Hepatocyte (in vitro differentiated cells): Measurements from ENCODE around the gene WDR70. TPM values are rescaled to one million over a fixed set of nuclear protein-coding genes. Genes with fewer than 3 reads are reported as not detected.
"Not testable (repeated sequence)": the region's sequence is repeated elsewhere in the genome, so short reads cannot be mapped to it uniquely, and the experiment has no call there.

Source experiments
- DNase-seq: peaks from one replicate; pipeline ENCODE4 v3.0.0-alpha.2; 2016; ENCODE audit warnings: low spot score
- H2AFZ ChIP-seq: fragments of 200-600 bp; sonication (generic); 2 replicates; pipeline ENCODE4 v1.6.0; 2016; ENCODE audit warnings: antibody characterized with exemption, mild to moderate bottlenecking
- H3K27ac ChIP-seq: fragments of 200-600 bp; sonication (generic); 2 replicates; pipeline ENCODE4 v1.5.1; 2016; ENCODE audit warnings: mild to moderate bottlenecking
- H3K27me3 ChIP-seq: fragments of 200-600 bp; sonication (generic); 2 replicates; pipeline ENCODE4 v1.6.1; 2016
- H3K36me3 ChIP-seq: fragments of 200-600 bp; sonication (generic); replicated peaks from 2 replicates; pipeline ENCODE4 v1.5.1; 2016; ENCODE audit warnings: low read depth; ENCODE audit not compliant: insufficient read depth
- H3K4me1 ChIP-seq: fragments of 200-600 bp; sonication (generic); 2 replicates; pipeline ENCODE4 v1.5.1; 2016; ENCODE audit warnings: mild to moderate bottlenecking, moderate library complexity; ENCODE audit not compliant: insufficient read depth
- H3K4me2 ChIP-seq: fragments of 200-600 bp; sonication (generic); 2 replicates; pipeline ENCODE4 v1.6.0; 2016
- H3K4me3 ChIP-seq: fragments of 200-600 bp; sonication (generic); 2 replicates; pipeline ENCODE4 v1.5.1; 2016; ENCODE audit warnings: mild to moderate bottlenecking
- H3K79me2 ChIP-seq: fragments of 200-600 bp; sonication (generic); 2 replicates; pipeline ENCODE4 v1.6.0; 2017; ENCODE audit warnings: mild to moderate bottlenecking
- H3K9me2 ChIP-seq: fragments of 200-600 bp; sonication (generic); replicated peaks from 2 replicates; pipeline ENCODE4 v1.6.0; 2017; ENCODE audit warnings: mild to moderate bottlenecking; ENCODE audit not compliant: insufficient read depth
- H3K9me3 ChIP-seq: fragments of 200-600 bp; sonication (generic); 2 replicates; pipeline ENCODE4 v1.5.1; 2016; ENCODE audit warnings: low read depth, mild to moderate bottlenecking
- H4K20me1 ChIP-seq: fragments of 200-600 bp; sonication (generic); 2 replicates; pipeline ENCODE4 v1.6.0; 2016; ENCODE audit warnings: mild to moderate bottlenecking; ENCODE audit not compliant: insufficient read depth, poor library complexity, severe bottlenecking
- EZH2 ChIP-seq: fragments of 200-600 bp; sonication (generic); IDR thresholded peaks from 2 replicates; pipeline ENCODE4 v1.6.1; 2016; ENCODE audit warnings: antibody characterized with exemption, mild to moderate bottlenecking, borderline replicate concordance
- EZH2phosphoT487 ChIP-seq: fragments of 200-600 bp; sonication (generic); IDR thresholded peaks from one replicate; pipeline ENCODE4 v1.6.1; 2018; ENCODE audit warnings: antibody characterized with exemption, mild to moderate bottlenecking, low read depth, moderate library complexity; ENCODE audit not compliant: unreplicated experiment, severe bottlenecking
- WGBS: methylation state at CpG from one replicate; pipeline ENCODE4 v1.1.6; 2016; ENCODE audit warnings: low lambda C conversion rate; ENCODE audit errors: missing lambda C conversion rate; 5-methylcytosine and 5-hydroxymethylcytosine counted together
- polyA plus RNA-seq: library from polyadenylated mRNA; unstranded; fragments of >200 nt; fragmentation: Nextera tagmentation; extraction: Ambion mirVana; gene quantifications from 2 replicates; pipeline ENCODE4 v1.2.1, GENCODE V29; 2016
- total RNA-seq: library from RNA; depleted of rRNA; stranded (reverse); fragments of >200 nt; gene quantifications from 2 replicates; pipeline ENCODE4 v1.2.3, GENCODE V29; 2014
- TF ChIP-seq, protein P1 (sequence below): fragments of 200-600 bp; sonication (generic); IDR thresholded peaks from 2 replicates; pipeline ENCODE4 v1.5.1; 2016; ENCODE audit warnings: antibody characterized with exemption, mild to moderate bottlenecking; ENCODE audit not compliant: poor library complexity

The WDR70 gene
- total and polyA plus RNA-seq, 2 experiments from 2014 or later = 22.3 to 37.0 TPM

DNA sequence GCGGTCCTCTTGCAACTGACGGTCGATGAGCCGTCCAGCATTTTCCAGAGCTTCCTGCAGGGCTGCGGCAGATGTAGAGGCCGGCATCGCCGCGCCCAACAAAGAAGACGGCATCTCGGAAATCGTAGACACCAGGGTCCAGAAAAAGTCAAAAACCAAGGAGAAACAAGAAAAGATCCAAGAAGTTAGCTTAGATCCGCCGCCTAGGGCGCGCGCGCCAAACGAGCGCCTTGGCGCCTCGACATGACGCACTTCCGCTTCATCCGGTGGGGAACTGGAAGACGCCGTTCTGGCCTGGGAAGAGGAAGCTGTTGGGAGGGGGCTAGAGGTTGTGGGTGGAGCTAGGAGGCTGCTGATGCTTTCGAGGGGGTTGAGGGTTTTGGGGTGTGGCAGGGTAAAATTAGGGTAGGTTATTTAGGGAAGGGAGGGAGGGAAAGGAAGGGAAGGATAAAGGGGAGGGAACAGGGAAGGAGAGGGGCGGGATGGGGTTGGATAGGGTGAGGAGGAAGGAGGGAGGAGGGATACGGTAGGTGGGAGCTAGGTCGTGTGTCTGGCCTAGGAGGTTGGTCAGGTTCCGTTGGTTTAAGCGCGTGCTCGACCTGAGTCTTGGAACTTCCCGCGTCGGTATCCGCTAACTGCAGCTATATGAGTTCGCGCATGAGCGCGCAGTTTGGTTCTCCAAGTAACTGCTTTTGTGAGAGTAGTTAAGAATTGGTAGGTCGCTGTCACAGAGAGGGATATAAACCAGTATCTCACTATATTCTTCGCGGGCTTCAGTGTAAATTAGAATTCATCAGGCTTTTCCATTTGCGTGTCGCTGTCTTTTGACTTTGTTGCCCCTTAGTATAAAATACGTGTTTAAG, 8.0 kb upstream of the WDR70 start, which contains the start of gene NUP155:
Gene NUP155 (minus strand): TSS at position 243 of the 863 bp plus-strand sequence. CDS start 129 bp downstream, at position 114.
- Histone ChIP-seq H3K79me2 (peaks cover 46% of the 10 kb centered on the region), H3K27me3 (no peaks in the 10 kb centered on the region), H3K4me3 (peak within 1 kb of the TSS; percentile 69), H3K4me1 (peaks cover 8% of the 10 kb centered on the region), H3K27ac (peak within 1 kb of the TSS; percentile 64), H3K9me3 (no peaks in the 10 kb centered on the region), H2AFZ (peak within 1 kb of the TSS; percentile 79), H4K20me1 (no peaks in the 10 kb centered on the region), H3K9me2 (no peaks in the 10 kb centered on the region), H3K36me3 (no peaks in the 10 kb centered on the region), H3K4me2 (peak within 1 kb of the TSS; percentile 80)
- no peak for TF ChIP-seq EZH2phosphoT487
- TF ChIP-seq, protein P1, sequence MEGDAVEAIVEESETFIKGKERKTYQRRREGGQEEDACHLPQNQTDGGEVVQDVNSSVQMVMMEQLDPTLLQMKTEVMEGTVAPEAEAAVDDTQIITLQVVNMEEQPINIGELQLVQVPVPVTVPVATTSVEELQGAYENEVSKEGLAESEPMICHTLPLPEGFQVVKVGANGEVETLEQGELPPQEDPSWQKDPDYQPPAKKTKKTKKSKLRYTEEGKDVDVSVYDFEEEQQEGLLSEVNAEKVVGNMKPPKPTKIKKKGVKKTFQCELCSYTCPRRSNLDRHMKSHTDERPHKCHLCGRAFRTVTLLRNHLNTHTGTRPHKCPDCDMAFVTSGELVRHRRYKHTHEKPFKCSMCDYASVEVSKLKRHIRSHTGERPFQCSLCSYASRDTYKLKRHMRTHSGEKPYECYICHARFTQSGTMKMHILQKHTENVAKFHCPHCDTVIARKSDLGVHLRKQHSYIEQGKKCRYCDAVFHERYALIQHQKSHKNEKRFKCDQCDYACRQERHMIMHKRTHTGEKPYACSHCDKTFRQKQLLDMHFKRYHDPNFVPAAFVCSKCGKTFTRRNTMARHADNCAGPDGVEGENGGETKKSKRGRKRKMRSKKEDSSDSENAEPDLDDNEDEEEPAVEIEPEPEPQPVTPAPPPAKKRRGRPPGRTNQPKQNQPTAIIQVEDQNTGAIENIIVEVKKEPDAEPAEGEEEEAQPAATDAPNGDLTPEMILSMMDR = no peak
- no peak for TF ChIP-seq EZH2
- DNase-seq = peak; percentile 96
- WGBS = 1% methylated on average over 41 of the region's 49 CpGs

GRCh38 chr5:37375091-37375490, 4.0 kb upstream of the WDR70 start:
- H3K4me3 ChIP-seq = no peak overlapping the region
- no peaks in the 10 kb centered on the region for H3K36me3 ChIP-seq
- TF ChIP-seq EZH2phosphoT487 = no peak
- TF ChIP-seq, protein P1 = no peak
- TF ChIP-seq EZH2 = no peak
- H3K27me3 ChIP-seq = no peaks in the 10 kb centered on the region
- H4K20me1 ChIP-seq = no peaks in the 10 kb centered on the region
- DNase-seq = no peak
- no peak overlapping the region for H3K27ac ChIP-seq
- WGBS = 90% methylated on average over 3 of the region's 3 CpGs
- no peak overlapping the region for H3K4me2 ChIP-seq
- peaks cover 2% of the 10 kb centered on the region for H3K4me1 ChIP-seq
- no peak overlapping the region for H2AFZ ChIP-seq
- H3K79me2 ChIP-seq = peaks cover 11% of the 10 kb centered on the region
- no peaks in the 10 kb centered on the region for H3K9me3 ChIP-seq
- H3K9me2 ChIP-seq = no peaks in the 10 kb centered on the region

- H3K9me2 ChIP-seq, H3K36me3 ChIP-seq, H3K27me3 ChIP-seq, DNase-seq, H3K4me3 ChIP-seq, H4K20me1 ChIP-seq, H3K9me3 ChIP-seq, H3K4me1 ChIP-seq, H3K79me2 ChIP-seq, H2AFZ ChIP-seq, H3K27ac ChIP-seq, H3K4me2 ChIP-seq: not testable (repeated sequence)
- WGBS = 94% methylated on average over 12 of the region's 12 CpGs
Measured at GRCh38 chr5:37378066-37378465, 1.1 kb upstream of the WDR70 start.

- no peaks in the 10 kb centered on the region for H3K36me3 ChIP-seq
- no peaks in the 10 kb centered on the region for H3K27me3 ChIP-seq
- no peaks in the 10 kb centered on the region for H3K9me3 ChIP-seq
- H3K4me3 ChIP-seq = no peak overlapping the region
- no peaks in the 10 kb centered on the region for H3K4me1 ChIP-seq
- no peaks in the 10 kb centered on the region for H3K79me2 ChIP-seq
- no peak overlapping the region for H3K4me2 ChIP-seq
- no peaks in the 10 kb centered on the region for H4K20me1 ChIP-seq
- 94% methylated on average over 3 of the region's 3 CpGs for WGBS
- DNase-seq = no peak
- no peaks in the 10 kb centered on the region for H3K9me2 ChIP-seq
- no peak overlapping the region for H2AFZ ChIP-seq
- no peak overlapping the region for H3K27ac ChIP-seq
- TF ChIP-seq, protein P1 = no peak
- TF ChIP-seq EZH2 (no peak), EZH2phosphoT487 (no peak)
Measured at GRCh38 chr5:37391591-37391990, 12.5 kb downstream of the WDR70 start.
